Glomerular endothelial cell (primary cell): ENCODE data around the gene UBTF. TPM values are rescaled to one million over a fixed set of nuclear protein-coding genes. Genes with fewer than 3 reads are reported as not detected.

Experiments used
- DNase-seq: peaks from one replicate; pipeline ENCODE4 v3.0.0-alpha.2; 2011; ENCODE audit warnings: low read depth, low spot score; ENCODE audit errors: extremely low read depth
- total RNA-seq: library from RNA; depleted of rRNA; stranded (reverse); fragments of >200 nt; gene quantifications from 2 replicates; pipeline ENCODE4 v1.2.3, GENCODE V29; 2015

Gene UBTF
- total RNA-seq, 1 donor from 2014 or later: 58.7 TPM

DNA sequence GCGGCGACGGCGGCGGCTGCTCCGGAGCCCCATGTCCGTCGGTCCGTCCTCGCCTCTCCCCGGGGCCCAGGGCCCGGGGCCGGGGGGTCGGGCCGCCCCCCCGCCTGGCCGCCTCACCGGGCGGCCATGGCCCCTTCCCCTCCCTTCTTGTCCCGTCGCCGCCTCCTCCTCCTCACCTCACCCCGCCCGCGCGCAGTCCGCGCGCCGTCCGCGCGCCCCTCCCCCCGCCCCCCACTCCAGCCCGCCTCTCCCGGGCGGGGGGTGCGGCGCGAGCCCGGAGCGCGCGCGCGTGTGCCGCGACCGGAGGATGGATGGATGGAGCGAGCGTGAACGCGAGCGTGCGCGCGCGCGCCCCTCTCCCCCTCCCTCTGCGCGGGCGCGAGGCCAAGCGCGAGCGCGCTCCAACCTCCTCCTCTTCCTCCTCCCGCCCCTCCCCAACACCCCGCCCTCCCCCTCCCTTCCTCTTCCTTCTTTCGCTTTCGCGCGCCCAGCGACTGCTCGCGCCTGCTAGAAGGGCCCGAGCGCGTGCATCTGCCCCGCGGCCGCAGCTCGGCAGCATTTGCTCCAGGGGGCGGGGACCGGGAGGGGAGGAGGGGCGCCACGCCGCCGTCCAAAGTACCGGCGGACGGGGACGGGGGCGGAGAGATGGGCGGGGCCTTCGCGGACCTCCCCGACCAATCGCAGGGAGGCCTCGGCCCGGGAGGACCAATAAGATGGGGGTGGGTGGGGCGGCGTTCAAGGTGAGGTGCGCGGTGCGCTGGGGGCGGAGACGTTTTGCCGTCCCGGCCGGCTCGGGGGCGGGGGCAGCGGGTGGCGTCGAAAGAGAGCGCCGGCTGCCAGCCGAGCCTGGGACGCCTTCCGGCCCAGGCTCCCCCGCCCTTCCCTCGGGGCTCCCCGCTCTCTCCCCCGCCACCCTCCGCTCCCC lies 19.7 kb downstream of the UBTF start, which contains the start of gene ATXN7L3:
TSS of gene ATXN7L3 (minus strand) at position 332 of the 925 bp plus-strand sequence. CDS start 1,814 bp downstream, outside the sequence.
- DNase-seq: no peak

DNA sequence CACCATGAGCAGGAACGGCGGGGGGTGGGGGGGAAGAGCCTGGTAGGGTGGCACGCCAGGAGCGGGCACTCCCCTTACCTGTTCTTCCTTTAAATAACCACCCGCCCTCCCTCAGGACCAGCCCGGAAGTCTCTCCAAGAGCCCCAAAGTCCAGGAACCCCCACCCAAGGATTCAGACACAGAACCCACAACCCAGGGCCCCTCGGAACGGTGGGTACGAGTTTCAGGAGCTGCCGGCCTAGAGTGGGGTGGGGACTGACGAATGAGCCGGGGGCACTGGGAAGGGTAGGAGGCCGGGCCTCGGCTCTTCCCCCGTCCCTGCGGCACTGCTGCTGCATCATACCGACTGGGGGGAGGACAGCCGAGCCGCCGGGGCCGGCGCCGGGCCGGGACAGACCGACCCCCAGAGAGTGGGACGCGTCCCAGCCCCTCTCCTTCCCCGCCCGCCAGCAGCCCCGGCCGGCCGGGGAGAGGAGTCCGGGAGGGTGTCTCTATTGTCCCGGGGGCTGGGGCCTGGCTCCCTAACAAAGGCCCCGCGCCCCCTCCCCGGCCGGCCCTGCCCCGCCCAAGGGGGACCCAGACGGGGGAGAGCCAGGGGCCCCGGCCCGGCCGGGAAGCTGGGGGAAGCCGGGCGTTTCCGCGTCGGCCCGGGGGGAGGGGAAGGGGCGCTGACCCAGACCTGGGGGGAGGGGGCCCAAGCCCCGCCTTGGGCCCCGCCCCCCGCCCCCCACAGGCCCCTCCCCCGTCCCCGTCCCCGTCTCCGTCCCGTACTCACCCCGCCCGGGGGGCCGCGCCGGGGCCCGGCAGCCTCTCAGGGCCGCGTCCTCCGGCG lies 20.5 kb downstream of the UBTF start:
- no peak for DNase-seq

DNA sequence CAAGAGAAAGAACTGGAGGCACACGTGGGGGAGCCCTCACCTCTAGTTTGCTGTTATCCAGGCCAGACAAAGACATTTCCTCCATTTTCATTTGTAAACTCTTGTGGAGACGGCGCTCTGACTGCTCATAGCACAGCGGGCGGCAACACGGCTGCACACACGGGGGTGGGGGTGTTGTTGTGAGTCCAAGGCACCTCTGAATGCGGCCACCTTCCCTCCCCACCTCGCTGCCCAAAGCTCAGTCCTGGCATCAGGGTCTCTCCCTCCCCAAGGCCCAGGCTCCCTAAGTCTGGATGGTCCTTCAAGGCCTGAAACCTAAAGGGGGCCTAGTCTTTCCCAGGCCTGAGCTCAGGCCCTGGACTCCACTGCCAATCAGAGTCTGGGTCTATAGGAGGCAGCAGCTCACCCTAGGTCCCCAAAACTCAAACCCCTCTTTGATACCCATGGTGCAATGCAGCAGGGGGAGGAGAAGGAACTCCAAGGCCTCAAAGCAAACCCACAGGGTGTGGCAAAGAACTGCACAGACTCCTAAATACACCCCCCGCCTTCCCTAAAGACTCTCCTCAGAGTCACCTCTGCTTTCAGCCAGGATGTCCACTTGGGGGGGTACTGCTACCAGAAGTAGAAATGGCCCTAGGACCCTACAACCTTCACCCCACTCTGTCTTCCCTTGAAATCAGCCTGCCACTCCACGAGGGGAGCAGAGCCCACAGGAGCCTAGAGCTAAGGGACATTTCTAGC lies 21.3 kb downstream of the UBTF start:
- DNase-seq: no peak

DNA sequence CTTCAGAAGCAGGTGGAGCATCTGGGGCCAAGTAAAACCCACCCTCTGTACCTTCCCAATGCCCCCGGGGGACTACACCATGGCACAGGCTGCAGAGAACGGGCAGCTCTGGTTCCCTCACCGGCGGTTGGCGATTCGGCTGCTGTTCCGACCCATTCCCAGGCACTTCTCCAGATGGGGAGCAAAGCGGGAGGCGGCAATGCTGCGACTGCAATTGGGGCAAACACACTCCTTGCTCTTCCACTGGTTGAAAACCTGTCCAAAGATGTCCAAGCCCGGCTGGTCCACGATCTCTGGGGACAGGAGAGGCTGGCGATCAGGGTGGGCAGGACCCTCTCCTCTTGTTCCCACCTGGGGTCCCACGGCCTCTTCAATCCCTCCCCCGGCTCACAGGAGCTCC lies 22.4 kb downstream of the UBTF start:
- DNase-seq: no peak

GRCh38 chr17:44193326-44194084 lies 26.0 kb downstream of the UBTF start:
- no peak for DNase-seq

- no peak for DNase-seq
These were observed 26.7 kb downstream of the UBTF start for GRCh38 chr17:44192750-44193149.

GRCh38 chr17:44191941-44192496 lies 27.5 kb downstream of the UBTF start:
- no peak for DNase-seq

DNA sequence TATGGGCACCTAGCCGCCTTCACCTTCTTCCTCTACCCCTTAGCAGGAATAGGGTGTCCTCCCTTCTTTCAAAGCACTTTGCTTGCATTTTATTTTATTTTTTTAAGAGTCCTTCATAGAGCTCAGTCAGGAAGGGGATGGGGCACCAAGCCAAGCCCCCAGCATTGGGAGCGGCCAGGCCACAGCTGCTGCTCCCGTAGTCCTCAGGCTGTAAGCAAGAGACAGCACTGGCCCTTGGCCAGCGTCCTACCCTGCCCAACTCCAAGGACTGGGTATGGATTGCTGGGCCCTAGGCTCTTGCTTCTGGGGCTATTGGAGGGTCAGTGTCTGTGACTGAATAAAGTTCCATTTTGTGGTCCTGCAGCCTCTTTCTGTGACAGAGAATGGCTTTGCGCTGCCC lies 28.1 kb downstream of the UBTF start:
- DNase-seq: no peak

GRCh38 chr17:44190481-44190880 lies 29.0 kb downstream of the UBTF start:
- DNase-seq: no peak

- DNase-seq: no peak
These were observed 30.7 kb downstream of the UBTF start for GRCh38 chr17:44188576-44189403.

GRCh38 chr17:44187131-44187899 lies 32.2 kb downstream of the UBTF start:
- no peak for DNase-seq

DNA sequence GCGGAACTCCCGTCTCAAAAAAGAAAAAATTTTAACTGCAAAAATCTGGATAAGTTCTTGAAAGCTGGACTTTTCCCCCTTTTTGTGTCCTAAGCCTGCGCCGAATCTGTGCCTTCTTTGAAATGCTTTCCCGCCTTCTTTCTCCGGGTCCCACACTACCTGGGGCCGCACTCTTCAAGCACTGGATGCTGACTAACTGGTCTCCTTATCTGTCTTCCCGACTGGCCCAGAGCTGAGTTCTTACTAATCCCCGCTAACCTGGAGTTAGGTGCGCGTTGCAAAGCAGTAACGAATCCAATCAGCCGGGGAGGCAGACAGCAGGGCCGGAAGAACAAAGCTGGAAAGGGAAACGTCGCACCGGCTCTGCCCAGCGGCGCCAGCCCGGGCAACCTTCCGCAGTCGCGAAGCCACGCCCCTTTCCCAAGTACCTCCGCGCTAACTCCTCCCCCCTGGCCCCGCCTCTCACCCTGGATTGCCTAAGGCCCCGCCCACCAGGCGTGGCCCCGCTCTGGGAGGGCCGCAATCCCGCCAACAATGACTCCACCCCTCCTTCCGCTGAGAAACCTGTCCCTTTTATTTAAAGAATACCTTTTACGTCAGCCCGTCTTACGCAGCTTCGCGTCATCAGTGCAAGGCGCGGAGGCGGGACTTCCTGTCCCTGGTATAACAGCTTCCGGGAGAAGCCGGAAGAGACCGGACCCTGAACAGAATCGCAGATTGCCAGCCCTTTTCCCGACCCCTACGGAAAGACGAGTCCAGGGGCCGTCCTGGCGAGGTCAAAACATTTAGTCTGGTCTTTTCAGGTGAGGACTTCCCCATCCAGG lies 33.0 kb downstream of the UBTF start, which contains the start of gene TMUB2:
TSS of gene TMUB2 (plus strand) at position 666 of the 824 bp plus-strand sequence. CDS start 737 bp downstream, outside the sequence.
- peak; percentile 96 for DNase-seq

GRCh38 chr17:44184212-44184810 lies 35.2 kb downstream of the UBTF start:
- no peak for DNase-seq

- DNase-seq: no peak
These were observed 36.5 kb downstream of the UBTF start for GRCh38 chr17:44183024-44183423.

DNA sequence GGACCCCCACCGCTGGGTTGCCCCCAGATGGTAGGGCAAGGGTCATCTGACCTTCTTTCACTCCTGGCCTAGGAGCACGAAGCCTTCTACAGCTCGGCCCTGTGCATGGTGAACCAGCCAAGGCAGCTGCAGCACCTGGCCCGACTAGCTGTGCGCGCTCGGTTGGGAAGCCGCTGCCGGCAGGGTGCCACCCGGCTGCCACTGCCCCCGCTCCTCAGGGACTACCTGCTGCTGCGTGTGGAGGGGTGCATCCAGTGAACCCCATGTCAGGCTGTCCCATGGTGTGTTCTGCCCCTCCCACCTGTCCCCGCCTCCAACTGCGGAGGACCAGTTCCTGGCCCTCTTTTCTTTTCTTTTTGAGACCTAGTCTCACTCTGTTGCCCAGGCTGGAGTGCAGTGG lies 41.3 kb downstream of the UBTF start:
- DNase-seq: no peak

GRCh38 chr17:44177640-44178039 lies 41.8 kb downstream of the UBTF start:
- no peak for DNase-seq
